Endothelial cell (in vitro differentiated cells): ENCODE data around the gene RASSF4. TPM values are rescaled to one million over a fixed set of nuclear protein-coding genes. Genes with fewer than 3 reads are reported as not detected.

ENCODE experiments used
- DNase-seq: peaks from one replicate; pipeline ENCODE4 v3.0.0; 2021; ENCODE audit warnings: low spot score
- H3K27ac Mint-ChIP-seq: one replicate; pipeline ENCODE4 v1.8.0; 2021; ENCODE audit warnings: mixed read lengths, inconsistent platforms; ENCODE audit not compliant: unreplicated experiment
- H3K27me3 Mint-ChIP-seq: one replicate; pipeline ENCODE4 v1.8.0; 2021; ENCODE audit warnings: mild to moderate bottlenecking, moderate library complexity, mixed read lengths, inconsistent platforms; ENCODE audit not compliant: unreplicated experiment
- H3K36me3 Mint-ChIP-seq: one replicate; pipeline ENCODE4 v1.8.0; 2021; ENCODE audit warnings: mild to moderate bottlenecking, low read depth, mixed read lengths, inconsistent platforms; ENCODE audit not compliant: unreplicated experiment
- H3K4me1 Mint-ChIP-seq: one replicate; pipeline ENCODE4 v1.8.0; 2021; ENCODE audit warnings: mild to moderate bottlenecking, mixed read lengths, inconsistent platforms; ENCODE audit not compliant: unreplicated experiment
- H3K4me3 Mint-ChIP-seq: one replicate; pipeline ENCODE4 v1.8.0; 2021; ENCODE audit warnings: mild to moderate bottlenecking, mixed read lengths, inconsistent platforms; ENCODE audit not compliant: unreplicated experiment
- H3K9me3 Mint-ChIP-seq: one replicate; pipeline ENCODE4 v1.8.0; 2021; ENCODE audit warnings: mixed read lengths, inconsistent platforms; ENCODE audit not compliant: unreplicated experiment
- total RNA-seq: library from RNA; stranded (reverse); fragmentation: NEBNext Ultra II Directional; extraction: Animal tissue kit (Norgen Biotek cat#: 25700); gene quantifications from one replicate; pipeline ENCODE4 v1.2.1, GENCODE V29; 2021; ENCODE audit not compliant: unreplicated experiment
- TF ChIP-seq, protein P1 (sequence below): fragments of 200-600 bp; sonication (generic); IDR thresholded peaks from one replicate; pipeline ENCODE4 v1.5.0; 2021; ENCODE audit warnings: antibody characterized with exemption; ENCODE audit not compliant: unreplicated experiment

The RASSF4 gene
- total RNA-seq, 1 donor from 2014 or later, result 9.6 TPM

DNA sequence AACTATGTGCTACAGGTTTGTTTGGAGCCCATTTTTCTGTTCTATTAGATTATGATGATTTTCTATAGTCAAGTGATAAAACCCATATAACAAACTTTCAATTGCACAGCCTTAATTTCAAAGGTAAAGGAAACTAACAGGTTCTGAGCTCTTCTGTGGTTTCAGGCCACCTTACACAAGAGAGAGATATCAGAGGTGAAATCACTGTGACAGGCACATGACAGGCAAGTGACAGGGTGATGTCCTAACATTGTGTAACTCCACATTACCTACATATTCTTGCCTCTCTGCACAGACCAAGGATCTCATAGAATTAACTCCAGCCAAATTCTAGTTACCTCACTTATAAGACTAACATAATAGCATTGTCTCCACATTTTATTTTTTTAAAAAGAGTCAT is 76.1 kb downstream of the RASSF4 start:
- Mint-ChIP-seq H3K4me1 (no peaks in the 10 kb centered on the region), H3K4me3 (no peak overlapping the region), H3K27me3 (peaks cover 4% of the 10 kb centered on the region), H3K36me3 (peaks cover 4% of the 10 kb centered on the region), H3K9me3 (no peaks in the 10 kb centered on the region), H3K27ac (no peak overlapping the region)
- TF ChIP-seq, protein P1, sequence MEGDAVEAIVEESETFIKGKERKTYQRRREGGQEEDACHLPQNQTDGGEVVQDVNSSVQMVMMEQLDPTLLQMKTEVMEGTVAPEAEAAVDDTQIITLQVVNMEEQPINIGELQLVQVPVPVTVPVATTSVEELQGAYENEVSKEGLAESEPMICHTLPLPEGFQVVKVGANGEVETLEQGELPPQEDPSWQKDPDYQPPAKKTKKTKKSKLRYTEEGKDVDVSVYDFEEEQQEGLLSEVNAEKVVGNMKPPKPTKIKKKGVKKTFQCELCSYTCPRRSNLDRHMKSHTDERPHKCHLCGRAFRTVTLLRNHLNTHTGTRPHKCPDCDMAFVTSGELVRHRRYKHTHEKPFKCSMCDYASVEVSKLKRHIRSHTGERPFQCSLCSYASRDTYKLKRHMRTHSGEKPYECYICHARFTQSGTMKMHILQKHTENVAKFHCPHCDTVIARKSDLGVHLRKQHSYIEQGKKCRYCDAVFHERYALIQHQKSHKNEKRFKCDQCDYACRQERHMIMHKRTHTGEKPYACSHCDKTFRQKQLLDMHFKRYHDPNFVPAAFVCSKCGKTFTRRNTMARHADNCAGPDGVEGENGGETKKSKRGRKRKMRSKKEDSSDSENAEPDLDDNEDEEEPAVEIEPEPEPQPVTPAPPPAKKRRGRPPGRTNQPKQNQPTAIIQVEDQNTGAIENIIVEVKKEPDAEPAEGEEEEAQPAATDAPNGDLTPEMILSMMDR, result no peak
- DNase-seq, result no peak

DNA sequence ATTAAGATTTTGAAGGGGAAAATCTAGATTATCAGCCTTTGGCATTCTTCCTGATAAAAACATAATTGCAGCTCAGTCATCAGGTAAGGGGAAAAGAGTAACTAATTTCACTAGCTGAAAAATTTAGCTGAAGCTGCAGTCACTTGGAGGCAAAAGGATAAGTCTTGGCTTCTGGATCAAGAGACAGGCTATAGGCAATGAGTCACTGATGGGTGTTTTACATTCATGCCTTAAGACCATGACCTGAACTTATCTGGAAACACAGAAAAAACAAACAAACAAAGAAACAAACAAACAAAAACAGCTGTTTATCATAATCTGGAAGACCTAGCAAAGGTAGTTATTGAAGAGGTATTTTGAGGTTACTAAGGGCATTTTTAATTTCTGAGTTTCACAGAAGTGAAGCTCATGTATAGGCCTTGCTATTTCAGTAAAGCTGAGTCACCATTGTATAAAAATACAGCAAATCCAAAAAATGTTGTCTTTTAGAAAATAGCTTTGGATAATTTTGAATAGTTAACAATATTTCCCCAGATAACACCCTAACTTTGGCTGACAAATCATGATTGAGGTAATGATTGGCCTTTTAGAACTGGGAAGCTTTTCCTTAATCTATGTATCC is 81.4 kb downstream of the RASSF4 start:
- no peak overlapping the region for H3K27ac Mint-ChIP-seq
- no peaks in the 10 kb centered on the region for H3K4me1 Mint-ChIP-seq

DNA sequence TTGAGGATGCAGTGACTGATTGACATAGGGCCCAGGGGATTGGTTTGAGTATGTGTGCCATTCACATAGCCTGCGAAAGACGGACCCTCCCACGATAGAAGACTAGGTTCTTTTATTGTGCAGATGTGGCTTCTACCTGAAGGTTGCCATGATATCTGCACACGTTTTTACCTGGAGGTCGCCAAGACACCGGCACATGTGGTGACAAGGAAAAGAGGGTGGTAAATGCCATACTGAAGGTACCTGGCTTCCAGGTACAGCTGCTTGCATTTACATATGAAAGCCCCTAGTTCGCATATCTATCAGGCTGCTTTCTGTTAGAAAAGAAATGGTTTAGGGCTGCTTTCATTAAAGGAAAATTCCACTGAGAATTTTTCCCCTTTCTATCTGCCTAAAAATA is 84.7 kb downstream of the RASSF4 start:
- Mint-ChIP-seq H3K36me3 (no peaks in the 10 kb centered on the region), H3K27ac (no peak overlapping the region), H3K4me1 (no peaks in the 10 kb centered on the region), H3K4me3 (no peak overlapping the region), H3K27me3 (no peaks in the 10 kb centered on the region), H3K9me3 (no peaks in the 10 kb centered on the region)
- DNase-seq, result no peak
- TF ChIP-seq, protein P1, result no peak

More for the DNA sequence above, 81.4 kb downstream of the RASSF4 start:
- DNase-seq, result no peak
- H3K27me3 Mint-ChIP-seq, result peaks cover 4% of the 10 kb centered on the region
- TF ChIP-seq, protein P1, result no peak
- H3K36me3 Mint-ChIP-seq, result no peaks in the 10 kb centered on the region
- H3K4me3 Mint-ChIP-seq, result no peak overlapping the region
- H3K9me3 Mint-ChIP-seq, result no peaks in the 10 kb centered on the region

Other genes with a start within 250 kb of the RASSF4 start
- gene TMEM72, start 48.5 kb upstream of the RASSF4 start, total RNA-seq, result not detected
- 22.5 TPM for gene DEPP1, start 19.0 kb downstream of the RASSF4 start, total RNA-seq
- 39.2 TPM for gene ZNF22, start 41.1 kb downstream of the RASSF4 start, total RNA-seq